Measurements from ENCODE around the gene BZW1.

The BZW1 gene
- total RNA-seq = 199 to 248 reads per million in 2 donors

DNA sequence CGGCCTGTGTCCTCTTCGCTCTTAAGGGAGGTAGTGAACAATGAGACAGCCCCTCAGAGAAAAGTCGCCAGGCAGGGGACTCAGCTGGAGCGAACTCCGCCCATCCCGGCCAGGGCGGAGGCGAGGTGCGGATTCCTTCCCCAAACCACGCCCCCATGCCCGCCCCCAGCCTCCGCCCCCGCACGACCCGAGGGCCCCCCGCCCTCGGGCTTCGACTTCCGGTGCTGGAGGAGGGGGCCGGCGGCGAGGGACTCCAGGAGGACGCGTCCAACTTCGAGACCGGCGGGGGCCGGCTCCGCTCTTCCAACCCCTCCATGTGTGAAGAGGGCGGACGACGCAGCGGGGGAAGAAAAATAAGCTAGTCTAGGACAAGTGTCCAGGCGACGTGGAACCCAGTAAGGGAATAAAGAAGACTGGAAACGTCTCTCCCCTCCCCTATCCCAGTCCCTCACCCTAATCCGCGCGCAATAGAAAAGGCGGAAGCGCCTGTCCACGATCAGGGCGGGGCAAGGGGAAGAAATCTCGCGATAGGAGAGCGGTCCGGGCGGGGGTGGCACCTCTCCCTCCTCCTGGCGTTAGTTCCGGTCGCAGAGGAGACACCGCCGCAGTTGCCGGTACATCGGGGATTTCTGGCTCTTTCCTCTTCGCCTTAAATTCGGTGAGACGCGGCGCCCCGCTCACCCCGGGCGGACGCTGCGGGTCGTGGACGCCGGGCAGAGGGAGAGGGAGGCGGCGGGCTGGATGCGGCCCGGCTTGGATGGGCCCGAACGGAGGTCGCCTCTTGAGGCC is at the start of gene BZW1:
Gene BZW1 (plus strand): TSS at position 578 of the 789 bp plus-strand sequence. CDS start 1,308 bp downstream, outside the sequence.
- DNase-seq = peak; percentile 96

DNA sequence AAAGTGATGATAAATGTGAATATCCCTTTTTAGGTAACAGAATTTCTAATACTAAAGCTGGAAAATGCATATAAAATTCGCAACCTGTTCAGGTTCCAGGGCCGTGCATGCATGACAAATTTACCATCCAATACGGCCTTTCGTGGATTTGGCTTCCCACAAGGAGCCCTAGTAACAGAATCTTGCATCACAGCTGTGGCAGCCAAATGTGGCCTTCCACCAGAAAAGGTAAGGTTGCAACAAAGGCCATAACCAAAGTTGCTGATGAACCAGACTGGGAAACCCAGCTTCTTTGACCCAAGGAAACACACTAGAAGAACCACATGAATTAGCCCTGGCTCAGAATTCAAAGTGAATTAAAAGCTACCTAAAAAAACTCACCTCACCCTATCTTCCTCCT is 49.6 kb upstream of the BZW1 start:
- DNase-seq = no peak

DNA sequence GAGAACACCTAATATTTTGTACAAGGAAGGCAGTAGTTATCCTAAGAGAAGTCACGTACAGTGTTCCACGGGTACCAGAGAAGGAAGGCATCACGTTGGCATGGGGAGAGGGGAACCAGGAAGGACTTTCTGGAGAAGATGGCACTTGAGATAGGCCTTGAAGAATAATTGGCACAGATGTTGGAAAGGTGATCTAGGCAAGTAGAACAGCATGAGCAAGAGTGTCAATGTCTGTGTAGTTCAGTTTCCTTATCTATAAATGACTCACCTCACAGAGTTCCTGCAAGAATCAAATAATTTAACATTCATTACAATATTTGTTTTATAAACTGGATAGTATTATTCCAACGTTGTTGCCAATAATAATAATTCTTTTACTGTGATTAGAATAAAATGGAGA is 48.3 kb upstream of the BZW1 start:
- no peak for DNase-seq

DNA sequence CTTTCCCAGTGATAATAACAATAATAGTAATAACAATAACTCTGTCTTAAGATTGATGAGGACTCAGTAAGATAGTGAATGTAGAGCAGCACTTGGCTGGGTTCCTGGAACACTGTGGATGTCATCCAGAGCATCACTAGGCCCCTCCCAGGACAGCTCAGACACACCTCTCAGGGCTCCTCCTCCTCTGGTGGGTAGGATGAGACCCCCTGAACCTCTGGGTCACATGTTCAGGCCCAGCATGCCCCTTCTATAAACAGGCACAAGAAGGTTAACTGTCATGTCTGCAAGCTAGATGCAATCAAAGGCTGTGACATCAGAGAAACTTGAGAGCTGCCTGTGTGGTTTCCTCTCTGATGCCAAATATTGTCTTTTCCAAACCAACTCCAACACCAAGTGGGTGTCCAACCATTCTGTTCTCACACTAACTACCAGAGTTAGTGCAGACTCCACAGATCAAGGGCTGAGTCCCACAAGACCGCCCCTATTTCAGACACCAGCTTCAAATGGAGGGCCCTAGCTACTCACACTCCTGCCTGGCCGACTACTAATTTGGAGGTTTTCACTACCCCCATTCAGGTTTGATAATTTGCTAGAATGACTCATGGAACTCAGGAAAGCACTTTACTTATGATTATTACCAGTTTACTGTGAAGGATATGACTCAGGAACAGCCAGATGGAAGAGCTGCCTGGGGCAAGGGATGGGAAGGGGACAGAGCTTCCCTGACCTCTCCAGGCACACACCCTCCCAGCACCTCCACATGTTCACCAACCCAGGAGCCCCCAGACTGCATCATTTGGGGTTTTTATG is 46.4 kb upstream of the BZW1 start:
- DNase-seq = no peak

DNA sequence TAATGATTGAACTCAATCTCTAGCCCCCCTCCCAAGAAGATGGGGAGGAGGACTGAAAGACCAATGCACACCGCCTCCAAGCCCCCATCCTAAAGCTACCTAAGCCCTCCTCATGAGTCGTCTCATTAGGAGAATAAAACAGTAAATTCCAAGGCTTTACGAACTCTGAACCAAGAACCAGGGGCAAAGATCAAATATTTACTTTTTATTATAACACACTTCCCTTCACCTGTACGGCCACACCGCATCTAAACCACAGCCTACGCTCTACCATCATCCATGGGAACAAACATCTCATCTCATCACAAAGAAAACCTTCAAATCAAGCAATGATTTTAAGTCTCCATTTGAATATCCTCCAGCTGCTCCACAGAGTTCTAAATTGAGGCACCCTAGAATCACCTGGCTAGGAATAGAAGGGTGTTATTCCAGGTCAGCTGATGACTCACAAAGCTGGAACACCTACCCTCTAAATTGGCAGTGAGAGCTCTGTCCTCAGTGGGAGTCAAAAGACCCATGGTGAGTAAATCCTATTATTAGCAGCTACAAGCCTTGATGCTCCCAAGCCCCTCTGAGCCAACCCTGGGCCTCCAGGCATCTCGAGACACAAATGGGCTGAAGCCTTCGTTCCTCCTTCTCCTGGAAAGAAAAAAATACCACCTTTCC is 45.6 kb upstream of the BZW1 start:
- DNase-seq = no peak

- DNase-seq = no peak
These were observed 44.4 kb upstream of the BZW1 start for GRCh38 chr2:200767111-200767885.

- DNase-seq = no peak
These were observed 40.9 kb upstream of the BZW1 start for GRCh38 chr2:200770847-200771246.

GRCh38 chr2:200772620-200773019 is 39.1 kb upstream of the BZW1 start:
- no peak for DNase-seq

DNA sequence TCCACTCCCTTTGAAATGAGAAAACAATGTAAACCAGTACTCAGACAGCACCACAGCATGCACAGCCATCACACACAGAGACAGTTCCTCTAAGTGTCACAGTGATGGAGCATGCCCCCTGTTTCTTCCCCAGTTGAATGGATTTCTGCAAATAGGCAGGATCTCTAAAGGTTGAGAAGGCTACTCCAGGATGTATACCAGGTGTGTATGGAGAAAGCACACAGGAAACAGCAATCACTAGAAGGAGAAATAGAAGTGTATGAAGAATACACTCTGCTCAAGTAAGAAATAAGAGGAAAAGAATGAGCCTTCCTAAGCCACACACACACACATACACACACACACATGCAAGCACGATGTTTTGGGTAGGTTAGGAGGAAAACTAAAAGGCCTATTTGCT is 38.6 kb upstream of the BZW1 start:
- no peak for DNase-seq

DNA sequence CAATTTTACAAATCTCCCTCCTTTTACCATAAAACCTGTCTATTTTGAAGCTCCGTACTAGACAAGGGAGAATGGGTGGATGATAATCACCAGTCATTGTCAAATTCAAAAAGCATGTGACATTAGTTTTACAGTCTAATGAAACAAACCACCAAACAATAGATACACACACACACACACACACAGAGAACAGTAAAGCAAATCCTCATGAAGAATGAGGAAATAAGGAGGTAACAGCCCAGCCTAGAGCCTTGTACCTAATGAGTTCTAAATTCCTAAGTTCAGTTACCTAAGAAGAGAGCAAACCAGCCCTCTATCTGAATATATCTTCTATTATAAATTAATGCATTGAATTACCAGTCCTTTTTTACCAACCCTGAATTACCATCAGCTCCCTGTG is 36.8 kb upstream of the BZW1 start:
- DNase-seq = no peak

- DNase-seq = no peak
These were observed 34.4 kb upstream of the BZW1 start for GRCh38 chr2:200777275-200777674.

DNA sequence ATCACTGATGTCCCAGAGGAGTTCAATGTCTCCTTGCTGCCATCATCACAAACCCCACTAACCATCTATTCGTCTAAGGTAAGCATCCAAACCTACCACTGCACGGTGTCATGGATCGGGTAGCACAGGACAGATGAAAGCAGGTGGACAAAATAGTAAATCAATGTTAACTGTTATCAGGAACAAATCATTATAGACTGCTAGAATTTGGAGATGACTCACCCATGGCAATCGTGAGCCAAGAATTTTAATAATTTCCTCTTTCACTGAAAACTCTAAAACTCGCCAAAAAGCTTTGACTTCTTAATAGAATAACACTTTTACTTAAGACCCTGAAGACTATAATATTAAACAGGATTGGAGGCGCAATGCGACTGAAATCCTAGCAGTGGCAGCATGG is 33.7 kb upstream of the BZW1 start:
- no peak for DNase-seq

DNA sequence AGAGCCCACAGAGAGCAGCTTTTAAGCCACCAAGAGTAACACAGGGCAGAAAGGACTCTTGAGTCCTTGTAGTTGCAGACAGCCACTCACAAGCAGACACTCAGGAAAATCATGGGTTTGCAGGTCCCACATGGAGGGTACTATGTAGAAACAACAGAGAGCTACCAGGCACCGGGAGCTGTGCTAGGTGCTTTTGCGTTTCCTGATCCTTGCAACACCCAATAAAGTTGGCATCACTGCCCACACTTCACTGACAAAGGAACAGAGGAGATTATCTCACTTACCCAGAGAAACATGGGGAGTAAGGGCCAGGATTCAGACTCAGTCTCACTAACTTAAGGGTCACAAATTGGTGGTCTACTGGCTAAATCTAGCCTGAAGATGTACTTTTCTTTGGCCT is 32.5 kb upstream of the BZW1 start:
- DNase-seq = no peak

- no peak for DNase-seq
These were observed 30.1 kb upstream of the BZW1 start for GRCh38 chr2:200781616-200782015.

DNA sequence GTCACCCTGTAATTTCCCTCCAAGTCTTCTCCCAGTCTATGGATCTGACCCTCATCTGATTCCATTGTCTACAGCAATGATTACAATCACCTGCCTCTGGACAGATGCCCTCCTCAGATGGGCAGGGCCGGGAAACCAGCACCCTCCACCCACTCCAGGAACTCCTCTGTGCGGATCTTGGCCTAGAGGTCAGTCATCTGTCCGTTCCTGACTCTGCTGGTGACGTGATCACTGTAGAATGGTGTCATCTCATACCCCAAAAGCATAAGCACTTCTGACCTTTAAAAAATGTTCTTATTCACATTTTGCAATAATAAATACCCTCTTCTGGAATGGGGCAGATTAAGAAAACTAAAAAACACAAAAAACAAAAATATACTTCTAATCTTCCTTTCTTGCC is 29.5 kb upstream of the BZW1 start:
- no peak for DNase-seq

DNA sequence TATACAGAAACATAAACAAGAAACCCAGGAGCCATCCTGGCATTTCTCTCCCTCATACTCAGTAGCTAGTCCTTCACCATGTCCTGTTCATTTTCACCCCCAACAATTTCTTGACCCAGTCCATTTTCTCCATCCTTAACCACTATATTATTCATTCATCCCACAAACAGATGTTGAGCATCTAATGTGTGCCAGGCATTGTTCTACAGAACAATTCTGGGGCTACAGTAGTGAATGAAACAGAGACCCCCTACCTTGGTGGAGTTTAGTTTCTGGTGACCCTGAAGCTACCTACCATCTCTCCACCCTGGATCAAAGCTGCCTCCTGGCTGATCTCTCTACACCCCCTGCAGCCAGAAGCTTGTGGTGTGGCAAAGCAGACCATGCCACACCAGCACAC is 27.5 kb upstream of the BZW1 start:
- DNase-seq = no peak

GRCh38 chr2:200786423-200786822 is 25.3 kb upstream of the BZW1 start:
- no peak for DNase-seq

- DNase-seq = no peak
These were observed 24.9 kb upstream of the BZW1 start for GRCh38 chr2:200786826-200787225.

DNA sequence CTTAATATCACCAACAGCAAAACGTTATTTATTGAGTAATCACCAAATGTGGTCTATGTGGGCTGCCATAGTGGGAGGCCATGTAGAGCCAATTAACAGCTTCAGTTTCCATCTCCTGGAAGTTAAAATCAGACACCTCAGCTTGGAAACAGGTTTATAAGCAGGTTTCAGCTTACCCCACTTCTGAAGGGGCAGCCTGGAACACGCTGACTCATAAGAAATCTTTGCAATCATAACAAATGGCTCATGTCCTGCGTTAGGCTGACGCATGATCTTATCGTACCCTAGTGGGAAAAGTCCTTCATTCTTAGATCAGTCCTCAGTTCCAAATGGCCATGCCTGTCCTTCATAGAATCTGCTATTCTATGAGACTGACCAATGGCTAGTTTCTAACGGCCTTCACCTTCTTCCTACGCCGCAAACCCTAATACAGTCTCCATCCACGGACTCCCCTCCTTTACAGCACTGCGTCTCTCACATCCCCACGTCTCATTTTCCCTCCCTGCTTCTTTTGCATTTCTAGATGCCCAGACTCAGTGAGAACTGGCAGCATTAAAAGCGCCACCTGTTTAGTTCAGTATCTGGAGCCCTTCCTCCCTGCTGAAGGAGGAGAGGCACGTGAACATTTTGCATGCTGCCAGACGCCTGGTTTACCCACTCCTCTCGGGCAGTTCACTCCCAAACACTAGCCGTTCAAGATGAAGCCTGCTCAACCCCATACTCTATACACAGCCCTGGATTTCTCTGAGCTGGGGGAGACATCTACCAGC is 24.2 kb upstream of the BZW1 start:
- no peak for DNase-seq

GRCh38 chr2:200788121-200788718 is 23.5 kb upstream of the BZW1 start:
- DNase-seq = no peak

- no peak for DNase-seq
These were observed 21.5 kb upstream of the BZW1 start for GRCh38 chr2:200790185-200790584.

DNA sequence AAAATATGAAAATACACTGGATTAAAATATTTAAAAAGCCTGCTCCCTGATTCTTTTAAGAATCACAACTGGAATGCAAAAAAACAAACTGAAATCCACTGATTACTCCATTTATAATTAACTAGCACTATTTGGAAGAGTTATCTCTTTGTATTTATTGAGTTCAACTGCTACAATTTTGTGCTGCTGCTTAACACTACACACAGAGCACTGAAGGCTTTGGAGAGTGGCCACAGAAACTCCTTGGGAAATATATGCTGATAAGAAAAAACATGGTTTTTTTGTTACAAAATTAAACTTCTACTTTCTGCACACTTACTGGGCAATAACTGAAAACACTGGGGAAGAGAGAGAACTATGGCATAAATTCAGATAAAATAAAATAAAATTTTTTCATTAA is 19.8 kb upstream of the BZW1 start:
- no peak for DNase-seq
